HepG2 (cell line): ENCODE data around the gene TTC24. TPM values are rescaled to one million over a fixed set of nuclear protein-coding genes. Genes with fewer than 3 reads are reported as not detected.

Experiments
- AGO2 ChIP-seq: fragments of 200-400 bp; formaldehyde crosslinking; optimal IDR thresholded peaks from 2 replicates; pipeline ENCODE3; 2017; ENCODE audit warnings: mild to moderate bottlenecking, low read depth, low read length, moderate library complexity
- AHDC1 ChIP-seq: sonication (generic); formaldehyde crosslinking; IDR thresholded peaks from 2 replicates; pipeline ENCODE4 v1.5.1; 2020; ENCODE audit warnings: mild to moderate bottlenecking, missing genetic modification reagents, borderline replicate concordance
- HNF4A ChIP-seq: sonication (generic); formaldehyde crosslinking; IDR thresholded peaks from 2 replicates; pipeline ENCODE4 v1.4.0; 2020; ENCODE audit warnings: missing genetic modification reagents
- IRF9 ChIP-seq: sonication (generic); formaldehyde crosslinking; IDR thresholded peaks from 2 replicates; pipeline ENCODE4 v1.8.0; 2022; ENCODE audit warnings: missing genetic modification reagents, mild to moderate bottlenecking, borderline replicate concordance
- PCBP2 ChIP-seq: fragments of 200-400 bp; formaldehyde crosslinking; optimal IDR thresholded peaks from 2 replicates; pipeline ENCODE3; 2018; ENCODE audit warnings: low read length, low read depth; ENCODE audit not compliant: poor library complexity, severe bottlenecking
- POLR2A ChIP-seq, 2 experiments: IDR thresholded peaks; 2 replicates each; pipeline ENCODE4 v1.6.1; 2011; ENCODE audit warnings: low read depth in 2 of 2, low read length in 2 of 2, mild to moderate bottlenecking in 1 of 2, moderate library complexity in 1 of 2; ENCODE audit not compliant: insufficient read depth in 1 of 2
- SP2 ChIP-seq: sonication (generic); formaldehyde crosslinking; IDR thresholded peaks from 2 replicates; pipeline ENCODE4 v1.5.1; 2020; ENCODE audit warnings: mild to moderate bottlenecking, missing genetic modification reagents
- STAT5B ChIP-seq: sonication (generic); formaldehyde crosslinking; IDR thresholded peaks from 2 replicates; pipeline ENCODE4 v1.4.0; 2020; ENCODE audit warnings: missing genetic modification reagents
- ZNF225 ChIP-seq: sonication (generic); formaldehyde crosslinking; IDR thresholded peaks from 2 replicates; pipeline ENCODE4 v1.4.0; 2020; ENCODE audit warnings: mild to moderate bottlenecking, missing genetic modification reagents
- ZNF251 ChIP-seq: sonication (generic); formaldehyde crosslinking; IDR thresholded peaks from 2 replicates; pipeline ENCODE4 v1.9.0; 2021; ENCODE audit warnings: mild to moderate bottlenecking, missing genetic modification reagents
- ZNF841 ChIP-seq: sonication (generic); formaldehyde crosslinking; IDR thresholded peaks from 2 replicates; pipeline ENCODE4 v1.8.1; 2023; ENCODE audit warnings: missing genetic modification reagents, borderline replicate concordance
- polyA plus RNA-seq, 8 experiments: library from polyadenylated mRNA; depleted of rRNA in 3 of 8; stranded (reverse) in 7 of 8; unstranded in 1 of 8; fragments of >200 nt; fragmentation: Illumina TruSeq in 4 of 8; extraction: Trizol in 4 of 8; gene quantifications; 2 replicates each; pipeline versions ENCODE4 v1.2.1 to v1.2.3, GENCODE V29; 2011 to 2016; ENCODE audit warnings: low read depth in 4 of 8, missing spikeins in 1 of 8, mixed read lengths in 1 of 8; ENCODE audit not compliant: insufficient read depth in 1 of 8
- total RNA-seq, 5 experiments: library from RNA; depleted of rRNA; stranded (reverse); fragments of >200 nt; fragmentation: Illumina TruSeq; extraction: Trizol; gene quantifications; 2 replicates each; pipeline ENCODE4 v1.2.3, GENCODE V29; 2016; ENCODE audit warnings: low read depth in 1 of 5
- TF ChIP-seq, protein P1 (sequence below): sonication (generic); formaldehyde crosslinking; IDR thresholded peaks from 2 replicates; pipeline ENCODE4 v1.4.0; 2020; ENCODE audit warnings: mild to moderate bottlenecking, missing genetic modification reagents
- TF ChIP-seq, protein P2 (sequence below): sonication (generic); formaldehyde crosslinking; IDR thresholded peaks from 2 replicates; pipeline ENCODE4 v1.8.1; 2022; ENCODE audit warnings: low read depth, mild to moderate bottlenecking, missing genetic modification reagents
- TF ChIP-seq, protein P3 (sequence below): sonication (generic); formaldehyde crosslinking; IDR thresholded peaks from 2 replicates; pipeline ENCODE4 v1.4.0; 2020; ENCODE audit warnings: missing genetic modification reagents

Gene TTC24
- total and polyA plus RNA-seq, 2 of the 13 experiments (the other 11 are each of a cell fraction or from before 2014, with no cell fraction given): 0.13 to 0.18 TPM

DNA sequence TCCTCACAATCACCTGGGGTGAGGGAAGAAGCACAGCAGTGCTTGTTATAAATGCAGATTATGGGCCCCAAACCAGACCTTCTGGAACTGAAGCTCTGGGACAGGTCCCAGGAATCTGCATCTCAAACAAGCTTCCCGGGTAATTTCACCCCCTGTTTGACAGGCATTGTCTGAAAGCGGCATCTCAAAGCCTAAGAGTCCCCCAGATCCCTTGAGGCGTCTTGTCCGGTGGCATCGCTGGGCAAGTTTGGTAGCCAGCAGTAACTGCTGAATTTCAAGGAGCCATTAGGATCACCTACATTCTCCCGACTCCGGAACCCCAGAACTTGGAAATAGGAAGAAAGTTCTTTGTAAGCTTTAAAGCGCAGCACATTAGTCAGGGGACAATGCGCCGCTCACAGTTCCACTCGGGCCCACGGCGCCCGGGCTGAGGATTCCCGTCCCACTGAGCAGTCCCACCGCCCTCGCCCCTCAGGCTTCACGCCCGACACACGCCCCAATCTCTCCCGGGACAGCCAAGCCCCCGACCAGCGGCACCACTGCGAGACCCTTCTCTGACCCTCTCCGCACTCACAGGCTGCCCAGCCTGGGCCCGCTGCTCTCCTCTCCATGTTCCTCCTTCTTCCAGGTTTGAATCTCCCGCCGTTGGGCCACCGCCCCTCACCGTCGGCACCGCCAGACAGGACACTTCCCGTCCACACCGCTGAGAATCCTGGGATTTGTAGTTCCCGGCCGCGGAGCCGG is 7.4 kb upstream of the TTC24 start, which contains the start of gene IQGAP3 (continued):
- TF ChIP-seq IRF9: 0 out of 2 replicates have a peak, but pooled peaks have one; percentile 34
- no peak for TF ChIP-seq STAT5B (CRISPR knock-in tag)
- TF ChIP-seq AHDC1 (CRISPR knock-in tag): no peak
- TF ChIP-seq ZNF841 (CRISPR knock-in tag): no peak
- TF ChIP-seq ZNF251 (CRISPR knock-in tag): no peak
- peak; percentile 67 for TF ChIP-seq SP2
- TF ChIP-seq, protein P1, sequence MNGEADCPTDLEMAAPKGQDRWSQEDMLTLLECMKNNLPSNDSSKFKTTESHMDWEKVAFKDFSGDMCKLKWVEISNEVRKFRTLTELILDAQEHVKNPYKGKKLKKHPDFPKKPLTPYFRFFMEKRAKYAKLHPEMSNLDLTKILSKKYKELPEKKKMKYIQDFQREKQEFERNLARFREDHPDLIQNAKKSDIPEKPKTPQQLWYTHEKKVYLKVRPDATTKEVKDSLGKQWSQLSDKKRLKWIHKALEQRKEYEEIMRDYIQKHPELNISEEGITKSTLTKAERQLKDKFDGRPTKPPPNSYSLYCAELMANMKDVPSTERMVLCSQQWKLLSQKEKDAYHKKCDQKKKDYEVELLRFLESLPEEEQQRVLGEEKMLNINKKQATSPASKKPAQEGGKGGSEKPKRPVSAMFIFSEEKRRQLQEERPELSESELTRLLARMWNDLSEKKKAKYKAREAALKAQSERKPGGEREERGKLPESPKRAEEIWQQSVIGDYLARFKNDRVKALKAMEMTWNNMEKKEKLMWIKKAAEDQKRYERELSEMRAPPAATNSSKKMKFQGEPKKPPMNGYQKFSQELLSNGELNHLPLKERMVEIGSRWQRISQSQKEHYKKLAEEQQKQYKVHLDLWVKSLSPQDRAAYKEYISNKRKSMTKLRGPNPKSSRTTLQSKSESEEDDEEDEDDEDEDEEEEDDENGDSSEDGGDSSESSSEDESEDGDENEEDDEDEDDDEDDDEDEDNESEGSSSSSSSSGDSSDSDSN (CRISPR knock-in tag): peak; percentile 36; the same call in 1 of the 2 replicates
- TF ChIP-seq, protein P2, sequence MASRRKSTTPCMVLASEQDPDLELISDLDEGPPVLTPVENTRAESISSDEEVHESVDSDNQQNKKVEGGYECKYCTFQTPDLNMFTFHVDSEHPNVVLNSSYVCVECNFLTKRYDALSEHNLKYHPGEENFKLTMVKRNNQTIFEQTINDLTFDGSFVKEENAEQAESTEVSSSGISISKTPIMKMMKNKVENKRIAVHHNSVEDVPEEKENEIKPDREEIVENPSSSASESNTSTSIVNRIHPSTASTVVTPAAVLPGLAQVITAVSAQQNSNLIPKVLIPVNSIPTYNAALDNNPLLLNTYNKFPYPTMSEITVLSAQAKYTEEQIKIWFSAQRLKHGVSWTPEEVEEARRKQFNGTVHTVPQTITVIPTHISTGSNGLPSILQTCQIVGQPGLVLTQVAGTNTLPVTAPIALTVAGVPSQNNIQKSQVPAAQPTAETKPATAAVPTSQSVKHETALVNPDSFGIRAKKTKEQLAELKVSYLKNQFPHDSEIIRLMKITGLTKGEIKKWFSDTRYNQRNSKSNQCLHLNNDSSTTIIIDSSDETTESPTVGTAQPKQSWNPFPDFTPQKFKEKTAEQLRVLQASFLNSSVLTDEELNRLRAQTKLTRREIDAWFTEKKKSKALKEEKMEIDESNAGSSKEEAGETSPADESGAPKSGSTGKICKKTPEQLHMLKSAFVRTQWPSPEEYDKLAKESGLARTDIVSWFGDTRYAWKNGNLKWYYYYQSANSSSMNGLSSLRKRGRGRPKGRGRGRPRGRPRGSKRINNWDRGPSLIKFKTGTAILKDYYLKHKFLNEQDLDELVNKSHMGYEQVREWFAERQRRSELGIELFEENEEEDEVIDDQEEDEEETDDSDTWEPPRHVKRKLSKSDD (CRISPR knock-in tag): peak; percentile 47; the same call in 1 of the 2 replicates
- 0 out of 4 replicates have a peak, but pooled peaks of 1 of the 2 experiments have one; percentile 37 for TF ChIP-seq POLR2A (IDR thresholded peaks at IDR 0.05; ENCODE audit: insufficient read depth in 1 of 2, low read depth in 2 of 2, low read length in 2 of 2)
- TF ChIP-seq AGO2: no peak
- 0 out of 2 replicates have a peak, but pooled peaks have one; percentile 57 for TF ChIP-seq ZNF225 (CRISPR knock-in tag)
- no peak for TF ChIP-seq HNF4A (CRISPR knock-in tag)
- TF ChIP-seq, protein P3, sequence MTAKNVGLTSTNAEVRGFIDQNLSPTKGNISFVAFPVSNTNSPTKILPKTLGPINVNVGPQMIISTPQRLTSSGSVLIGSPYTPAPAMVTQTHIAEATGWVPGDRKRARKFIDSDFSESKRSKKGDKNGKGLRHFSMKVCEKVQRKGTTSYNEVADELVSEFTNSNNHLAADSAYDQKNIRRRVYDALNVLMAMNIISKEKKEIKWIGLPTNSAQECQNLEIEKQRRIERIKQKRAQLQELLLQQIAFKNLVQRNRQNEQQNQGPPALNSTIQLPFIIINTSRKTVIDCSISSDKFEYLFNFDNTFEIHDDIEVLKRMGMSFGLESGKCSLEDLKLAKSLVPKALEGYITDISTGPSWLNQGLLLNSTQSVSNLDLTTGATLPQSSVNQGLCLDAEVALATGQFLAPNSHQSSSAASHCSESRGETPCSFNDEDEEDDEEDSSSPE (CRISPR knock-in tag): peak; percentile 100
- TF ChIP-seq PCBP2: no peak
